Ovary (tissue), 9 donors: ENCODE measurements around the gene KCNJ16. TPM values are rescaled to one million over a fixed set of nuclear protein-coding genes. Genes with fewer than 3 reads are reported as not detected.

Experiments
- DNase-seq, 5 donors: peaks; one replicate each; pipeline ENCODE4 v3.0.0-alpha.2; 2019 to 2020
- H3K27ac ChIP-seq, 2 donors: fragments of 200-600 bp; one replicate each; pipeline versions ENCODE4 v1.5.1 to v1.8.0; 2019 to 2022
- H3K27me3 ChIP-seq: fragments of 200-600 bp; one replicate; pipeline ENCODE4 v1.8.0; 2022
- H3K36me3 ChIP-seq: fragments of 200-600 bp; sonication (generic); one replicate; pipeline ENCODE4 v1.5.1; 2019
- H3K4me1 ChIP-seq: one replicate; pipeline ENCODE4 v1.8.1; 2013; ENCODE audit warnings: mild to moderate bottlenecking, moderate library complexity; ENCODE audit not compliant: insufficient read depth
- H3K4me3 ChIP-seq: fragments of 200-600 bp; sonication (generic); one replicate; pipeline ENCODE4 v1.5.1; 2017
- H3K9me3 ChIP-seq, 2 donors: fragments of 200-600 bp in 1 of 2; sonication (generic) in 1 of 2; one replicate each; pipeline versions ENCODE4 v1.5.1 to v1.8.1; 2013 to 2019; ENCODE audit warnings: mild to moderate bottlenecking in 1 of 2, moderate library complexity in 1 of 2
- EP300 ChIP-seq: sonication (generic); formaldehyde crosslinking; IDR thresholded peaks from one replicate; pipeline ENCODE4 v1.6.1; 2017; ENCODE audit warnings: antibody characterized with exemption
- POLR2A ChIP-seq: fragments of 450-650 bp; IDR thresholded peaks from one replicate; pipeline ENCODE4 v1.6.1; 2017; ENCODE audit warnings: antibody characterized with exemption, mild to moderate bottlenecking, moderate library complexity
- WGBS, 3 donors: extraction: QIAGEN DNeasy Blood & Tissue Kit in 1 of 3; methylation state at CpG; one replicate each; pipeline versions ENCODE4 v1.1.5 to v1.1.7; 2013 to 2017; 5-methylcytosine and 5-hydroxymethylcytosine counted together
- intact Hi-C, 4 donors: fragments of 100-400 bp; cut with DNase I; formaldehyde crosslinking; loops; one replicate each; pipeline versions ENCODE4 v1.11.0 to v1.15.1; 2022 to 2023
- polyA plus RNA-seq, 2 donors: library from polyadenylated mRNA; stranded (reverse); fragments of 200-250 nt in 1 of 2; fragments of 350-450 nt in 1 of 2; fragmentation: Illumina TruSeq in 1 of 2; extraction: RNeasy Lipid Tissue Mini Kit (QIAGEN cat#74804) in 1 of 2; gene quantifications; one replicate each; pipeline ENCODE4 v1.2.3, GENCODE V29; 2013 to 2014
- total RNA-seq, 7 donors: library from RNA; depleted of rRNA in 2 of 7; stranded (reverse); fragments of >200 nt in 2 of 7; fragmentation: NEBNext Ultra II Directional in 3 of 7; extraction: Animal tissue kit (Norgen Biotek cat#: 25700) in 3 of 7; gene quantifications; one replicate each; pipeline versions ENCODE4 v1.1.0 to v1.2.4, GENCODE V29; 2016 to 2023
- TF ChIP-seq, protein P1 (sequence below), 3 donors: fragments of 450-650 bp in 2 of 3; fragments of 200-600 bp in 1 of 3; IDR thresholded peaks; one replicate each; pipeline versions ENCODE4 v1.5.1 to v1.8.0; 2016 to 2022; ENCODE audit warnings: antibody characterized with exemption in 3 of 3, mild to moderate bottlenecking in 1 of 3
- donor health status: DM: no; HTN: no; CAD: no; lungs with moderate emphysema.
- donor health status: DM: no; HTN: no; CAD: no.
- donor health status: Bipolar disorder and iron deficiency.
- donor health status: DM: yes; HTN: yes; CAD: no.
- donor health status: DM: no; HTN: no; CAD: no.
- donor health status: DM: yes; HTN: yes; CAD: no.

The KCNJ16 gene
- total and polyA plus RNA-seq, 9 donors: 0.04 to 7.2 (median 0.25) TPM; not detected in 1

DNA sequence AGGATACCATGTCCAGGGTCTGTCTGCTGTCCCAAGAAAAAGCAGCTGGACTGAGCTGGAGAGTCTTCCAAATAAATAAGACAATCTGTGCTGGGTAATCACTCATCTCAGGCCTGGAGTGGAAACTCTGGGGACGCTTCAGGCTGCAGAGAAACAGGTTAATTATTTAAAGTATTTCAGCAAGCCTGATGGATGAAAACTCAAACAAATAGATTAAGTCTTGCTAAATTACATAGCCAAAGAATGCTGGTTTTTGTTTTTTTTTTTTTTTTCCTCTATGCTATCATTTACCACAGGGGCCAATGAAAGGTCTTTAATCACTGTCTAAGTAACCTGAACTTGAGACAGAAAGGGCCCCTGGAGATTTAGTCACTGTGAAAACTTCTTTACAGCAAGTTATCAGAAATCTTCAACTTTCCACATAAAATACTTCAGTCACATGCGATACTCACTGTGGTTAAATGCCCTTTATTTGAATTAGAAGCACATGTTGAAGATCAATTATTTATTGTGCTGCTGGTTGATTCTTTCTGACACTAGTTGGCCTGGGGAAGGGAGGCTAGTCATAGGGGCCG is 63.4 kb downstream of the KCNJ16 start:
- Histone ChIP-seq H3K27ac (peak overlapping the region in 1 of 2 donors; percentile 76), H3K4me1 (peaks cover 8% of the 10 kb centered on the region), H3K36me3 (no peaks in the 10 kb centered on the region), H3K4me3 (no peak overlapping the region), H3K9me3 (no peaks in the 10 kb centered on the region), H3K27me3 (no peaks in the 10 kb centered on the region)
- no peak for TF ChIP-seq EP300
- TF ChIP-seq, protein P1, sequence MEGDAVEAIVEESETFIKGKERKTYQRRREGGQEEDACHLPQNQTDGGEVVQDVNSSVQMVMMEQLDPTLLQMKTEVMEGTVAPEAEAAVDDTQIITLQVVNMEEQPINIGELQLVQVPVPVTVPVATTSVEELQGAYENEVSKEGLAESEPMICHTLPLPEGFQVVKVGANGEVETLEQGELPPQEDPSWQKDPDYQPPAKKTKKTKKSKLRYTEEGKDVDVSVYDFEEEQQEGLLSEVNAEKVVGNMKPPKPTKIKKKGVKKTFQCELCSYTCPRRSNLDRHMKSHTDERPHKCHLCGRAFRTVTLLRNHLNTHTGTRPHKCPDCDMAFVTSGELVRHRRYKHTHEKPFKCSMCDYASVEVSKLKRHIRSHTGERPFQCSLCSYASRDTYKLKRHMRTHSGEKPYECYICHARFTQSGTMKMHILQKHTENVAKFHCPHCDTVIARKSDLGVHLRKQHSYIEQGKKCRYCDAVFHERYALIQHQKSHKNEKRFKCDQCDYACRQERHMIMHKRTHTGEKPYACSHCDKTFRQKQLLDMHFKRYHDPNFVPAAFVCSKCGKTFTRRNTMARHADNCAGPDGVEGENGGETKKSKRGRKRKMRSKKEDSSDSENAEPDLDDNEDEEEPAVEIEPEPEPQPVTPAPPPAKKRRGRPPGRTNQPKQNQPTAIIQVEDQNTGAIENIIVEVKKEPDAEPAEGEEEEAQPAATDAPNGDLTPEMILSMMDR (IDR thresholded peaks at IDR 0.05): no peak
- no peak for TF ChIP-seq POLR2A
- 51 to 57% (median 52%) methylated on average over 3 of the region's 3 CpGs for WGBS, 3 donors
- intact Hi-C loops: no loop called here
- no peak for DNase-seq

DNA sequence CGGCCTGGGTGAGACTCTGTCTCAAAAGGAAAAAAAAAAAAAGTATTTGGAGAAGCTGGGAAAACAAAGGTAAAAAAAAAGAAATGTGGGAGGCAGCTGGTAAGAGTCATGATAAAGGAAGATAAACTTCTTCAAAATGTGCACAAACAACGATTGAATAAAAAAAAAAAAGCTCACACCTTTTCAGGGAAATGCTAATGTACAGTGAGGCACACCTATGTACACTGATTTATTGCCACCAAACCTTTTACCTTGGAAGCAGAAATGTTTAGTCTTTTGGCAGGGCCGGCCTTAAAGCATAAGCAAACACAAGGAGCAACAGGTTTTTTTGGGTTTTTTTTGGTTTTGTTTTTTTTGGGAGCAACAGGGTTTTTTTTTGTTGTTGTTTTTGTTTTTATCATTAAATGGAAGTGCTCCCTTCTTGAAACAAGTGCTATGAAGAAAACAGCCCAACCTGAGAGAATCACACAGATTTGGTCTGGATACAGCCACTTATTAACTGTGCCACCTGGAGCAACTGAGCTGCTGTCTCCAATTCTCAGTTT is 64.5 kb downstream of the KCNJ16 start:
- no peaks in the 10 kb centered on the region for H3K27me3 ChIP-seq
- TF ChIP-seq EP300 (no peak), POLR2A (no peak)
- TF ChIP-seq, protein P1 (IDR thresholded peaks at IDR 0.05): no peak
- WGBS, 3 donors: 30 to 41% (median 34%) methylated on average over 3 of the region's 3 CpGs
- intact Hi-C loops: no loop called here
- H3K9me3 ChIP-seq: no peaks in the 10 kb centered on the region
- peak overlapping the region in 1 of 2 donors; percentile 76 for H3K27ac ChIP-seq
- no peak overlapping the region for H3K4me3 ChIP-seq
- peaks cover 8% of the 10 kb centered on the region for H3K4me1 ChIP-seq
- no peak for DNase-seq
- H3K36me3 ChIP-seq: no peaks in the 10 kb centered on the region

DNA sequence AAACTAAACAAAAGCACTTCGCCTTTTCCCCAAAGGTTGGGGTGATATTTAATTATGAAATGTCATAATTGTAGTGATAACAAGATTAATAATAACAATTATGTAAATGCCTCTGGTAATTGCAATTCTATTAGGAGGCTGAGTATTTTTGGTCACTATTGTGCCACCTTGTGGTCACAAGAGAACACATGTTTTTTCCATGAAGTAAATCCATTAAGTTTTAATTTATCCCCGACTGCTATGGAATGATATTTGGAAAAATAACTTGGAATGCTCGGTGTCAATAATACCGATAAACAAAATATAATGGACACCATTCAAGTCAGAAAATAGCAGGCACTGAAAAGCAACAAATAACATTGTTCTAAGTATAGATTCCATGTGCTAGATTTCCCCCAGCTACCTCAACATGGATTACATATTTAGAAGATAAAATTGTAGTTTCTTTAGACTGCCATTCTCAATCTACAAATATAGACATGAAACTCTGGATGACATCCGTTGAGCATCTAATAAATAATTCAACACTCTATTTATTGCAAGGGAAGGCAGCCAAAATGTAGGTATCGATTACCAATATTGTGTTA is 69.3 kb downstream of the KCNJ16 start:
- H3K36me3 ChIP-seq: no peaks in the 10 kb centered on the region
- intact Hi-C loops: loop anchor here (5.0 to 10.0 kb wide), 4 partner anchors 87 to 577 kb away; no protein-coding TSS in a partner anchor
- no peak overlapping the region for H3K4me3 ChIP-seq
- H3K27me3 ChIP-seq: no peaks in the 10 kb centered on the region
- no peak for DNase-seq
- TF ChIP-seq POLR2A (no peak), EP300 (no peak)
- TF ChIP-seq, protein P1 (IDR thresholded peaks at IDR 0.05): peak; percentile 65 to 83 (median 69)
- no peak overlapping the region for H3K27ac ChIP-seq
- H3K9me3 ChIP-seq: no peaks in the 10 kb centered on the region
- WGBS, 3 donors: 17 to 20% (median 18%) methylated on average over 6 of the region's 6 CpGs
- no peaks in the 10 kb centered on the region for H3K4me1 ChIP-seq

DNA sequence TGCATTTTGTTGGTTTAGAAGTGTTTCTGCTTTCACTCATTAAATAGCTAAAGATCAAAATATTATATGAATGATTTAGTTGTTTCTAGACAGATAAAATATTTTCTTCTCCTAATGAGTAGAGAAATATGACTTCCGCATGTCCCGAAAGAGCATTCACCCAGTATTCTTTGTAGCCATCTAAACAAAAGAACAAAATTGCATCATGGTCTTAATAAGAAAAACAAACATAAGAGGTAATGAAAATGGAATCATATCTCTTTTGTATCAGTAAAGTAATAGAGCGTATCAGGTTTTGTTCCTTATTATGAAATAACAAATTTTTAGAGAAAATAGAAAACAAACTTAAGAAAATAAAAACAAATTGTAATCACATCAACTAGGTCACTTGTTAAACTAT is 78.2 kb downstream of the KCNJ16 start:
- WGBS, 3 donors: 76 to 81% (median 79%) methylated on average over 3 of the region's 3 CpGs
- Histone ChIP-seq H3K4me1 (no peaks in the 10 kb centered on the region), H3K27ac (no peak overlapping the region), H3K9me3 (no peaks in the 10 kb centered on the region), H3K4me3 (no peak overlapping the region), H3K36me3 (no peaks in the 10 kb centered on the region), H3K27me3 (no peaks in the 10 kb centered on the region)
- intact Hi-C loops: no loop called here
- no peak for DNase-seq
- TF ChIP-seq, protein P1 (IDR thresholded peaks at IDR 0.05): no peak
- TF ChIP-seq EP300: no peak
- TF ChIP-seq POLR2A: no peak
